ENCODE data around the gene LIAS. TPM values are rescaled to one million over a fixed set of nuclear protein-coding genes. Genes with fewer than 3 reads are reported as not detected.

LIAS gene
- total RNA-seq, 1 experiment from 2014 or later: 37.0 TPM

GRCh38 chr4:39526765-39527295 lies 68.0 kb downstream of the LIAS start:
- DNase-seq (ENCODE audit: extremely low read depth, low read depth): no peak

- DNase-seq (ENCODE audit: extremely low read depth, low read depth): peak; percentile 98
Measured at GRCh38 chr4:39527296-39528060, 68.6 kb downstream of the LIAS start, which contains the start of gene UGDH. UGDH (minus strand) TSS chr4:39527439; CDS start chr4:39521512, 5,927 bp downstream.

- peak; percentile 54 for DNase-seq (ENCODE audit: extremely low read depth, low read depth)
Measured at GRCh38 chr4:39528061-39528465, 69.2 kb downstream of the LIAS start.

Small RNAs within 50 kb of the gene (small RNA-seq; reads per million reads assigned to genes)
- gene MIR5591 (0 reads per million in 2 experiments), gene RF00019 (0 reads per million in 2 experiments)

Other genes with a start within 250 kb of the LIAS start
- gene RFC1, start 92.7 kb upstream of the LIAS start, total RNA-seq (2014; rRNA removed; shearing (Covaris generic)): 51.8 and 53.7 TPM in 2 replicates
- gene KLB, start 52.1 kb upstream of the LIAS start, total RNA-seq (2014; rRNA removed; shearing (Covaris generic)): not detected in 2 replicates
- gene RPL9, start 134 bp upstream of the LIAS start, total RNA-seq (2014; rRNA removed; shearing (Covaris generic)): 6,834 and 7,046 TPM in 2 replicates
- gene UGDH, start 68.4 kb downstream of the LIAS start, total RNA-seq (2014; rRNA removed; shearing (Covaris generic)): 358 and 406 TPM in 2 replicates
- gene SMIM14, start 179.8 kb downstream of the LIAS start, total RNA-seq (2014; rRNA removed; shearing (Covaris generic)): 28.3 and 40.1 TPM in 2 replicates
- gene UBE2K, start 239.1 kb downstream of the LIAS start, total RNA-seq (2014; rRNA removed; shearing (Covaris generic)): 29.3 and 33.4 TPM in 2 replicates